Activated naive CD4-positive, alpha-beta T cell treated with anti-CD3 and anti-CD28 coated beads for 36 hours (primary cell): Measurements from ENCODE around the gene LZTS2. TPM values are rescaled to one million over a fixed set of nuclear protein-coding genes. Genes with fewer than 3 reads are reported as not detected.

Experiments
- CTCF ChIA-PET: fragments of 350-600 bp; sonication (Branson Sonifier 250); formaldehyde crosslinking; loops from one replicate; lab custom pipeline; 2021; ENCODE audit warnings: antibody characterized with exemption; lab: Charles Lee
- DNase-seq: peaks from one replicate; pipeline ENCODE4 v3.0.0-alpha.2; 2020
- H3K27ac Mint-ChIP-seq: one replicate; pipeline ENCODE4 v1.8.0; 2021; ENCODE audit warnings: mild to moderate bottlenecking, mixed read lengths
- H3K27me3 Mint-ChIP-seq: one replicate; pipeline ENCODE4 v1.8.0; 2021; ENCODE audit warnings: low read depth, mixed read lengths
- H3K36me3 Mint-ChIP-seq: one replicate; pipeline ENCODE4 v1.8.0; 2021; ENCODE audit warnings: low read depth, mixed read lengths
- H3K4me1 Mint-ChIP-seq: one replicate; pipeline ENCODE4 v1.8.0; 2021; ENCODE audit warnings: low read depth, mixed read lengths
- H3K4me3 Mint-ChIP-seq: one replicate; pipeline ENCODE4 v1.8.0; 2021; ENCODE audit warnings: mild to moderate bottlenecking, moderate library complexity, mixed read lengths
- H3K9me3 Mint-ChIP-seq: one replicate; pipeline ENCODE4 v1.8.0; 2021; ENCODE audit warnings: mixed read lengths
- intact Hi-C: fragments of 100-400 bp; cut with micrococcal nuclease; formaldehyde crosslinking; loops from one replicate; pipeline ENCODE4 v1.15.1; 2023
- total RNA-seq, 2 experiments: library from RNA; stranded (reverse); gene quantifications; one replicate each; pipeline ENCODE4 v1.2.3, GENCODE V29; 2021

Gene LZTS2
- total RNA-seq, 2 experiments from 2014 or later, result 8.3 to 8.9 TPM

DNA sequence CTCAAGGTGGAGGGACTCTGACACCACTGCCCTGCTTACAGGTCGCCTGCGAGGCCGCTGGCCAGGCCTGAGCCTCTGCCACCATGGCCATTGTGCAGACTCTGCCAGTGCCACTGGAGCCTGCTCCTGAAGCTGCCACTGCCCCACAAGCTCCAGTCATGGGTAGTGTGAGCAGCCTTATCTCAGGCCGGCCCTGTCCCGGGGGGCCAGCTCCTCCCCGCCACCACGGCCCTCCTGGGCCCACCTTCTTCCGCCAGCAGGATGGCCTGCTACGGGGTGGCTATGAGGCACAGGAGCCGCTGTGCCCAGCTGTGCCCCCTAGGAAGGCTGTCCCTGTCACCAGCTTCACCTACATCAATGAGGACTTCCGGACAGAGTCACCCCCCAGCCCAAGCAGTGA, 2.8 kb downstream of the LZTS2 start:
- intact Hi-C loops, result no loop called here
- no peaks in the 10 kb centered on the region for H3K9me3 Mint-ChIP-seq
- no peaks in the 10 kb centered on the region for H3K36me3 Mint-ChIP-seq
- no peak for DNase-seq
- no peaks in the 10 kb centered on the region for H3K27me3 Mint-ChIP-seq
- peaks cover 10% of the 10 kb centered on the region for H3K4me1 Mint-ChIP-seq
- CTCF ChIA-PET, result interaction anchor here (1.3 to 1.6 kb wide), 5 partner anchors 9 to 39 kb away, joined by 3 to 7 read pairs (median 6); no protein-coding TSS in a partner anchor
- H3K4me3 Mint-ChIP-seq, result no peak overlapping the region
- no peak overlapping the region for H3K27ac Mint-ChIP-seq

DNA sequence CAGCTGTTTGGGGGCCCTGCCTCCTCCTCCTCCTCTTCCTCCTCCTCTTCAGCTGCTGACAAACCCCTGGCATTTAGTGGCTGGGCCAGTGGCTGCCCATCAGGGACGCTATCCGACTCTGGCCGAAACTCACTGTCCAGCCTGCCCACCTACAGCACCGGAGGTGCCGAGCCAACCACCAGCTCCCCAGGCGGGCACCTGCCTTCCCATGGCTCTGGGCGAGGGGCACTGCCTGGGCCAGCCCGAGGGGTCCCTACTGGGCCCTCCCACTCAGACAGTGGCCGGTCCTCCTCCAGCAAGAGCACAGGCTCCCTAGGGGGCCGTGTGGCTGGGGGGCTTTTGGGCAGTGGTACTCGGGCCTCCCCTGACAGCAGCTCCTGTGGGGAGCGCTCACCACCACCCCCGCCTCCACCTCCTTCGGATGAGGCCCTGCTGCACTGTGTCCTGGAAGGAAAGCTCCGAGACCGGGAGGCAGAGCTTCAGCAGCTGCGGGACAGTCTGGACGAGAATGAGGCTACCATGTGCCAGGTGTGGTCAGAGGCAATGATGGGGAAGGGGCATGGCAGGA, 4.1 kb downstream of the LZTS2 start:
- intact Hi-C loops, result no loop called here
- DNase-seq, result no peak
- Mint-ChIP-seq H3K36me3 (no peaks in the 10 kb centered on the region), H3K4me3 (no peak overlapping the region), H3K27ac (no peak overlapping the region), H3K27me3 (no peaks in the 10 kb centered on the region), H3K4me1 (peaks cover 4% of the 10 kb centered on the region), H3K9me3 (no peaks in the 10 kb centered on the region)
- CTCF ChIA-PET, result interaction anchor here (0.8 to 3.5 kb wide), 8 partner anchors 9 to 72 kb away, joined by 3 to 18 read pairs (median 3); partner anchors contain the start of genes PDZD7 and SFXN3

DNA sequence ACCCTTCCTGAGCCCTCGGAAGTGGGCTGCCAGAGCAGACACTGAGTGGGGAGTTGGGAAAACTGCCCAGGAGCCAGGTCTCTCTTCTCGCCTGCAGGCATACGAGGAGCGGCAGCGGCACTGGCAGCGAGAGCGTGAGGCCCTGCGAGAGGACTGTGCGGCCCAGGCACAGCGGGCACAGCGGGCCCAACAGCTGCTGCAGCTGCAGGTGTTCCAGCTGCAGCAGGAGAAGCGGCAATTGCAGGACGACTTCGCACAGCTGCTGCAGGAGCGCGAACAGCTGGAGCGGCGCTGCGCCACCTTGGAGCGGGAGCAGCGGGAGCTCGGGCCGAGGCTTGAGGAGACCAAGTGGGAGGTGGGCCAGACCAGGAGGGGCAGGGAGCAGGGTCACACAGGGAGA, 5.8 kb downstream of the LZTS2 start:
- no peaks in the 10 kb centered on the region for H3K36me3 Mint-ChIP-seq
- CTCF ChIA-PET, result interaction anchor here (0.5 to 4.6 kb wide), 3 partner anchors 9 to 69 kb away, joined by 3 to 30 read pairs (median 18); no protein-coding TSS in a partner anchor
- H3K27ac Mint-ChIP-seq, result no peak overlapping the region
- no peaks in the 10 kb centered on the region for H3K27me3 Mint-ChIP-seq
- intact Hi-C loops, result no loop called here
- peaks cover 3% of the 10 kb centered on the region for H3K4me1 Mint-ChIP-seq
- no peak for DNase-seq
- no peaks in the 10 kb centered on the region for H3K9me3 Mint-ChIP-seq
- no peak overlapping the region for H3K4me3 Mint-ChIP-seq

DNA sequence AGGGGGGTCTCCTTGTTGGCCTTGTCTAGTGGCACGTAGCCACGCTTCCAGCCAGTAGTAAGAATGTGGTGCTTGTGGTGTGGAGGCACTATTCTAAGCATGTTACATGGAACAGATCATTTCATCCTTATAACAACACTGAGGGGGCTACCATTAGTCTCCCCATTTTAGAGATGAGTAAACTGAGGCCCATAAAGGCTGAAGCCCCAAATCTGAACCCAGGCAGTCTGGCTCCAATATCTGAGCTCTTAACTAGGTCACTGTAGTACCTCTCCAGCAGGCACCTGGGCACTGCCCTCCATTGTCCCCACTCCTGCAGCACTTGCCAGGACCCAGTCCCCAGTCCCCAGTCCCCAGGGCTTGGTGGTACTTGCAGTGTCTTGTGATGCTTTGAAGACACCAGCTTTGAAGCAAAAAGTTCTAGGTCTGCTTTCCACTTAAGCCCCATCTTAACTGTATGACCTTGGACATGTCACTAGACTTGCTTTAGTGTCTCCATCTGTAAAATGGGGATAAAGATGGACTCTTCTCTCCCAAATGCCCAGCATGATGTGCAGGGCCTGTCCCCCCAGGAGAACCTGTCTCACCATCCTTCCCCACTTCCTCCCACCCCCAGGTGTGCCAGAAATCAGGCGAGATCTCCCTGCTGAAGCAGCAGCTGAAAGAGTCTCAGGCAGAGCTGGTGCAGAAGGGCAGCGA, 6.4 kb downstream of the LZTS2 start:
- Mint-ChIP-seq H3K9me3 (no peaks in the 10 kb centered on the region), H3K27me3 (no peaks in the 10 kb centered on the region), H3K36me3 (no peaks in the 10 kb centered on the region), H3K27ac (no peak overlapping the region), H3K4me3 (no peak overlapping the region), H3K4me1 (peaks cover 1% of the 10 kb centered on the region)
- intact Hi-C loops, result no loop called here
- no peak for DNase-seq
- CTCF ChIA-PET, result interaction anchor here (0.5 to 4.6 kb wide), 6 partner anchors 9 to 444 kb away, joined by 3 to 30 read pairs (median 5); no protein-coding TSS in a partner anchor

DNA sequence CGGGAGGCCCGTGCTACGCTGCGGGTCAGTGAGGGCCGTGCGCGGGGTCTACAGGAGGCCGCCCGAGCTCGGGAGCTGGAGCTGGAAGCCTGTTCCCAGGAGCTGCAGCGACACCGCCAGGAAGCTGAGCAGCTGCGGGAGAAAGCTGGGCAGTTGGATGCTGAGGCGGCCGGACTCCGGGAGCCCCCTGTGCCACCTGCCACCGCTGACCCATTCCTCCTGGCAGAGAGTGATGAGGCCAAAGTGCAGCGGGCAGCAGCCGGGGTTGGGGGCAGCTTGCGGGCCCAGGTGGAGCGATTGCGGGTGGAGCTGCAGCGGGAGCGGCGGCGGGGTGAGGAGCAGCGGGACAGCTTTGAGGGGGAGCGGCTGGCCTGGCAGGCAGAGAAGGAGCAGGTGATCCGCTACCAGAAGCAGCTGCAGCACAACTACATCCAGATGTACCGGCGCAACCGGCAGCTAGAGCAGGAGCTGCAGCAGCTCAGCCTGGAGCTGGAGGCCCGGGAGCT, 7.0 kb downstream of the LZTS2 start:
- DNase-seq, result no peak
- Mint-ChIP-seq H3K9me3 (no peaks in the 10 kb centered on the region), H3K4me1 (no peaks in the 10 kb centered on the region), H3K4me3 (no peak overlapping the region), H3K27ac (no peak overlapping the region), H3K36me3 (no peaks in the 10 kb centered on the region), H3K27me3 (no peaks in the 10 kb centered on the region)
- CTCF ChIA-PET, result interaction anchor here (0.6 to 4.6 kb wide), 6 partner anchors 8 to 444 kb away, joined by 3 to 30 read pairs (median 5); no protein-coding TSS in a partner anchor
- intact Hi-C loops, result no loop called here

DNA sequence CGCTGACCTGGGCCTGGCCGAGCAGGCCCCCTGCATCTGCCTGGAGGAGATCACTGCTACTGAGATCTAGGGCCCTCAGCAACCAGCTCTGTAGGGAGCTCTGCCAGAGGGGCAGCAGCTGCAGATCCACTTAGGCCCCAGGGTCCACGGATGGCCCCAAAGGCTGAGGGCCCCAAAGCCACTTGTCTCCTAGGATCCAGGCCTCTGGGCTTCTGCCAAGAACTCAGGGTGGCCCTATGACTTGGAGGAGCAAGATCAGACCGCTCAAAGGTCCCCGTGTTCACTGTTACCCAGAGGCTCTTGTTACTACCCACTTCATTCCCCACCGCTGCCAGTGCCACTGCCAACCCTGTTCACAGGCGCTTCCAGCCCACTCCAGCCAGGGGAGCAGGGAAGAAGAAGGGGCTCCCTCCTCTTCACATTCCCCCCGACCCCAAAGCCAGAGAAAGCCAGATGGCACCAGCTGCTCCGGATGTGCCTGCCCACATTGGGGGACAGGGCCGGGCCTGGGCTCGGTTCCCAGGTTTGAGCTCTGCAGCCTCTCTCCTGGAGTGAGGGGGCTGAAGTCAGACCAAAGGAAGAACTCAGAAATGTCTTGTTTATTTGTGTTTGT, 7.6 kb downstream of the LZTS2 start:
- Mint-ChIP-seq H3K4me3 (no peak overlapping the region), H3K27me3 (no peaks in the 10 kb centered on the region), H3K9me3 (no peaks in the 10 kb centered on the region), H3K27ac (no peak overlapping the region), H3K4me1 (no peaks in the 10 kb centered on the region), H3K36me3 (no peaks in the 10 kb centered on the region)
- no peak for DNase-seq
- CTCF ChIA-PET, result interaction anchor here (1.5 to 4.6 kb wide), 4 partner anchors 7 to 445 kb away, joined by 3 to 30 read pairs (median 11); no protein-coding TSS in a partner anchor
- intact Hi-C loops, result no loop called here

DNA sequence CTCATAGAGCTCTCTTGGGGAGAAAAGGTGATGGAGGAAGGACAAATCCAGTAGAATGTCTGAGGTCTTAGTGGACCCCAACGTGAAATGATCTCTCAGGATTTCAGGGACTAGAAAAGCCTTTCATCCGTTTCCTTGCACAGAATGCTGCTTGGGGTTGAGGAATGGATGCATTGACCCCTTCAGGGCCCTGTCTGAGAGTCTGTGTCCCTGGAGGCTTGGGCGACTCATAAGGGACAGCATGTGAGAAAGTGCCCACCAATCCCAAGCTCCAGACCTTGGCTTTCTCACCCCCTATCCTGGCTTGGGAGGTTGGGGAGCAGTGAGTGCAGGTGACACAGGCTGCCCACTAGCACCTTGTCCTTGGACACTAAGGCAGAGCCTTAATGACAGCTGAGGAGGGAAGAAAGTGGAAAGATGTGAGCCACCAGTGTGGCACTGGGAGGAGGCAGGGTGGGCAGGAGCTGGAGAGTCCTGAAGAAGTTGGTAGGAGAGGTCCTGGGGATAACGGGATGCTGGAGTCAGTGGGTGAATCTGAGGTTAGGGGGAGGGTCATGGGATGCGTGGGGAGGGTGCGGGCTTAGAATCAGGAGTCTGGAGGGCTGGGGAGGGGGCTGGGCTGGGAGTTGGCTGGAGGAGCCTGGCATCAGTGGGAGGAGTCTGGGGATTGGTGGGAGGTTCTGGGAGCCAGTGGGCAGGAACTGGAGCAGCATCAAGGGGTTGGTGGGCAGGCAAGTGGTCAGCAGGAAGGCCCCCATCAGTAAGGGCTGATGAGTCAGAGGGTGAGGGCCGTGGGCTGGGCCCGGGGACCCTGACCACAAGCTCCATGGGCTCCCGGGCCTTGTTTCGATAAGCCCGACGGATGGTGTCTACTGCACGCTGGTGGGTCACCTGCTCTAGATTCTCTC, 8.6 kb downstream of the LZTS2 start:
- peaks cover 5% of the 10 kb centered on the region for H3K4me1 Mint-ChIP-seq
- CTCF ChIA-PET, result interaction anchor here (1.5 to 4.6 kb wide), 2 partner anchors 10 kb away, joined by 3 to 30 read pairs; no protein-coding TSS in a partner anchor
- intact Hi-C loops, result no loop called here
- H3K36me3 Mint-ChIP-seq, result no peaks in the 10 kb centered on the region
- DNase-seq, result no peak
- H3K27me3 Mint-ChIP-seq, result peaks cover 3% of the 10 kb centered on the region
- no peak overlapping the region for H3K4me3 Mint-ChIP-seq
- no peak overlapping the region for H3K27ac Mint-ChIP-seq
- H3K9me3 Mint-ChIP-seq, result no peaks in the 10 kb centered on the region

DNA sequence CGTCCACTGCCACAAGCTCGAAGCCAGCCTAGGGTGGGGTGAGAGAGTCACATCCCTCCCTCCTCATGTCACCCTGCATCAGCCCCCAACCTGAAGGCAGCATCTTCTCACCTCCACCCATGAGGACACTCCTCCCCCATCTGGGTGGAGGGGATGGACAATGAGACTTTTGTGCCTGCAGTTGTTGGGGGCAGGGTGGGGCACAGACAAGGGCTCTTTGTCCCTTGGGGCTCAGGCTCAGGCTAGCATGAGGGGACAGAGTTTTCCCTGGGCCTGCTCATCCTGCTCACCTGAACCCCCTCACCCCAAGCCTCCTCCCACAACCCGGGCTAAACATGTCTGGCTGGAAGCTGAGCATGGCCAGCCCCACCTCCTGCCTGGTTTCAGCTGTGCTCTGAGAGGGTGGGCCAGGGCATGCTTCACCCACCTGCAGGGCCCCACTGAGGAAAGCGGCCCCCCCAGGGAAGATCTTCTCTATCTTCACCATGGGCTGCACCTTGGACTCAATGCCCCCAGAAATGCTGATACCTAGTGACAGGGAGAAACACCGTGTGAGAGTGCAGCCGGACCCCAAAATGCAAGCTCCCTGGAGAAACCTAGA, 9.3 kb downstream of the LZTS2 start:
- Mint-ChIP-seq H3K27ac (no peak overlapping the region), H3K4me1 (peaks cover 10% of the 10 kb centered on the region), H3K27me3 (peaks cover 5% of the 10 kb centered on the region), H3K36me3 (no peaks in the 10 kb centered on the region), H3K9me3 (no peaks in the 10 kb centered on the region), H3K4me3 (no peak overlapping the region)
- CTCF ChIA-PET, result interaction anchor here (1.5 to 4.6 kb wide), 2 partner anchors 9 to 18 kb away, joined by 3 to 30 read pairs; no protein-coding TSS in a partner anchor
- intact Hi-C loops, result no loop called here
- DNase-seq, result no peak

DNA sequence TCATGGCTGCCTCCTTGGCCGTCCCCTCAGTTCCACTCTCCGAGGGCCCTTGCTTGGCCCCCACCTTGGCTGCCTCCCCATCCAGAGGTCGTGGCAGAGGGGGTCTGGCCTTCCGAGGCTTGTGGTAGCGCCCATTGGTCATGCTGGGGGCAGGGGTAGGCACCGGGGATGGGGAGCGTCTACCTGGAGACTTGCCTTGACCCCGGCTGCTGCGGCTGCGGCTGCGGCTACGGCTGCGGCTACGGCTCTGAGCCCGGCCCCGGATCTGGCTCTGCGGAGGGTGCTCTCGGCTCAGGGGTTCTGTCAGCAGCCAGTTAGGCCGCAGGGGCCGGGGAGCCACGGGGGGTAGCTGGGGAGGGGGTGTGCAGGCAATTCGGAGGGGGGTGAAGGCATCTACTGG, 10.7 kb downstream of the LZTS2 start:
- Mint-ChIP-seq H3K36me3 (no peaks in the 10 kb centered on the region), H3K27ac (no peak overlapping the region), H3K9me3 (no peaks in the 10 kb centered on the region), H3K4me1 (peaks cover 12% of the 10 kb centered on the region), H3K4me3 (no peak overlapping the region), H3K27me3 (peaks cover 14% of the 10 kb centered on the region)
- no peak for DNase-seq
- CTCF ChIA-PET, result interaction anchor here (1.5 kb wide), 1 partner anchor 19 kb away, joined by 3 read pairs; no protein-coding TSS in a partner anchor
- intact Hi-C loops, result loop anchor here (5.0 kb wide), 3 partner anchors 43 to 268 kb away; partner anchors contain the start of gene SEMA4G

DNA sequence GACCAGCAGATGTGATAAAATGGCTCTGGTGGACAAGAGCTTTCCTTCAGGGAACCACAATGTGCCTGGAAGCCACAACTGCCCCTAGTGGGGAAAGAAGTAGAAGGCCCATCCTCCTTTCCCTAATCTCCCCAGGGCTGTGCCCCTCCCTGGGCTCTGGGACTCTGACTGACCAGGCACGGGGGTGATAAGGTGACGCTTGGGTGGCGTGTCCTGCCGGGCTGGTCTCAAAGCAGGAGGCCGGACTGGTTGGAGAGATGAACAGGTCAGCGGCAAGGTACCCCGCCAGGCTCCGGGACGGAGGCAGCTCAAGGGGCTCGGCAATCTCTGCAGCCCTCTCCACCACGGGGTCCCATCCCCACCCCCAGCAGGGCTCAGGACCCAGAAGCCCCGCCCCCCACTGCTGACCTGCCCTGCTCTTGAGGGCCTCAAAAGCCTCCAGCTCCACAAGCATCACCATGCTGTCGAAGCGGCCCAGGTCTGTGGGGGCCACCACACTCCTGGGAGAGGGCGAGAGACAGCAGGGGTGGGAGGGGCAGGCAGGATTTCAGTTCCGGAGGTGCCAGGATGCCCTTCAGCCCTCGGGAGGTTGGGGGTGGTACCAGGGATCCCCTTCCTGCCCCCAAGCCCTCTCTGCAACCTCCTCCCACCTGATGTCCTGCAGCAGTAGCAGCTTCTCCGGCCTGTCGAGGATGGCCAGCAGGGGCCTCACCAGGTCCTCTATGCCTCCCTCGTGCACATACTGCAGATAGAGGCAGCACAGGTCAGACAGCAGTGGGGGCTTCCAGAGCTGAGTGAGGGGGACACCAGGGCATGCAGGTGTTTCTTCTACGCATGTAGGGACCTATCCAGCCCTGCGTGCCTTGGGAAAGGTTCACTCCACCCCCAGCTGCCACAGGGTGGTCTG, 12.2 kb downstream of the LZTS2 start:
- no peak overlapping the region for H3K27ac Mint-ChIP-seq
- no peak overlapping the region for H3K4me3 Mint-ChIP-seq
- no peak for DNase-seq
- peaks cover 21% of the 10 kb centered on the region for H3K27me3 Mint-ChIP-seq
- H3K4me1 Mint-ChIP-seq, result peaks cover 12% of the 10 kb centered on the region
- no peaks in the 10 kb centered on the region for H3K36me3 Mint-ChIP-seq
- no peaks in the 10 kb centered on the region for H3K9me3 Mint-ChIP-seq
- CTCF ChIA-PET, result interaction anchor here (0.9 to 1.9 kb wide), 7 partner anchors 8 to 39 kb away, joined by 3 to 11 read pairs (median 4); no protein-coding TSS in a partner anchor
- intact Hi-C loops, result loop anchor here (5.0 kb wide), 3 partner anchors 44 to 269 kb away; partner anchors contain the start of gene SEMA4G
